HepG2 (cell line): ENCODE results near the gene ADIRF. TPM values are rescaled to one million over a fixed set of nuclear protein-coding genes. Genes with fewer than 3 reads are reported as not detected.

Experiments used
- ARID4A ChIP-seq: sonication (generic); formaldehyde crosslinking; IDR thresholded peaks from 2 replicates; pipeline ENCODE4 v1.5.0; 2020; ENCODE audit warnings: mild to moderate bottlenecking, missing genetic modification reagents, borderline replicate concordance
- CREB1 ChIP-seq, 2 experiments: fragments of 450-650 bp in 1 of 2; IDR thresholded peaks; 2 replicates each; pipeline ENCODE4 v1.6.1; 2016 to 2017; ENCODE audit warnings: control low read depth in 1 of 2, mild to moderate bottlenecking in 1 of 2, missing compliant biosample characterization in 1 of 2, missing genetic modification characterization in 1 of 2
- DNMT3B ChIP-seq: conservative IDR thresholded peaks from 2 replicates; pipeline ENCODE4 v1.6.1; 2016; ENCODE audit warnings: missing biosample characterization, control low read depth
- GABPB1 ChIP-seq: IDR thresholded peaks from 2 replicates; pipeline ENCODE4 v1.6.1; 2016; ENCODE audit warnings: mild to moderate bottlenecking, missing genetic modification reagents, moderate library complexity, missing compliant biosample characterization
- MAFK ChIP-seq, 2 experiments: IDR thresholded peaks in 1 of 2; conservative IDR thresholded peaks in 1 of 2; 2 replicates each; pipeline ENCODE4 v1.6.1; 2011; ENCODE audit warnings: improper control_type of control experiment in 2 of 2, low read length in 2 of 2
- NAIF1 ChIP-seq: sonication (generic); formaldehyde crosslinking; IDR thresholded peaks from 2 replicates; pipeline ENCODE4 v1.5.0; 2020; ENCODE audit warnings: mild to moderate bottlenecking, missing genetic modification reagents, borderline replicate concordance
- NR1H2 ChIP-seq: sonication (generic); formaldehyde crosslinking; IDR thresholded peaks from 2 replicates; pipeline ENCODE4 v1.8.1; 2022; ENCODE audit warnings: low read depth, missing genetic modification reagents, borderline replicate concordance
- PAWR ChIP-seq: sonication (generic); formaldehyde crosslinking; IDR thresholded peaks from 2 replicates; pipeline ENCODE4 v1.4.0; 2020; ENCODE audit warnings: missing genetic modification reagents, mild to moderate bottlenecking, borderline replicate concordance
- PBX3 ChIP-seq: sonication (generic); formaldehyde crosslinking; IDR thresholded peaks from 2 replicates; pipeline ENCODE4 v1.8.1; 2023; ENCODE audit warnings: missing genetic modification reagents, inconsistent platforms, borderline replicate concordance
- ZNF709 ChIP-seq: sonication (generic); formaldehyde crosslinking; IDR thresholded peaks from 2 replicates; pipeline ENCODE4 v1.5.0; 2020; ENCODE audit warnings: mild to moderate bottlenecking, missing genetic modification reagents
- polyA plus RNA-seq, 8 experiments: library from polyadenylated mRNA; depleted of rRNA in 3 of 8; stranded (reverse) in 7 of 8; unstranded in 1 of 8; fragments of >200 nt; fragmentation: Illumina TruSeq in 4 of 8; extraction: Trizol in 4 of 8; gene quantifications; 2 replicates each; pipeline versions ENCODE4 v1.2.1 to v1.2.3, GENCODE V29; 2011 to 2016; ENCODE audit warnings: low read depth in 4 of 8, missing spikeins in 1 of 8, mixed read lengths in 1 of 8; ENCODE audit not compliant: insufficient read depth in 1 of 8
- total RNA-seq, 5 experiments: library from RNA; depleted of rRNA; stranded (reverse); fragments of >200 nt; fragmentation: Illumina TruSeq; extraction: Trizol; gene quantifications; 2 replicates each; pipeline ENCODE4 v1.2.3, GENCODE V29; 2016; ENCODE audit warnings: low read depth in 1 of 5
- TF ChIP-seq, protein P1 (sequence below): sonication (generic); formaldehyde crosslinking; IDR thresholded peaks from 2 replicates; pipeline ENCODE4 v1.8.0; 2022; ENCODE audit warnings: mild to moderate bottlenecking, missing genetic modification reagents, moderate library complexity
- TF ChIP-seq, protein P2 (sequence below): sonication (generic); formaldehyde crosslinking; IDR thresholded peaks from 2 replicates; pipeline ENCODE4 v1.4.0; 2020; ENCODE audit warnings: mild to moderate bottlenecking, missing genetic modification reagents
- TF ChIP-seq, protein P3 (sequence below): IDR thresholded peaks from 2 replicates; pipeline ENCODE4 v1.6.1; 2012; ENCODE audit warnings: low read length, improper control_type of control experiment

The ADIRF gene
- total and polyA plus RNA-seq, 2 of the 13 experiments (the other 11 are each of a cell fraction or from before 2014, with no cell fraction given) = 0.13 to 0.40 TPM

DNA sequence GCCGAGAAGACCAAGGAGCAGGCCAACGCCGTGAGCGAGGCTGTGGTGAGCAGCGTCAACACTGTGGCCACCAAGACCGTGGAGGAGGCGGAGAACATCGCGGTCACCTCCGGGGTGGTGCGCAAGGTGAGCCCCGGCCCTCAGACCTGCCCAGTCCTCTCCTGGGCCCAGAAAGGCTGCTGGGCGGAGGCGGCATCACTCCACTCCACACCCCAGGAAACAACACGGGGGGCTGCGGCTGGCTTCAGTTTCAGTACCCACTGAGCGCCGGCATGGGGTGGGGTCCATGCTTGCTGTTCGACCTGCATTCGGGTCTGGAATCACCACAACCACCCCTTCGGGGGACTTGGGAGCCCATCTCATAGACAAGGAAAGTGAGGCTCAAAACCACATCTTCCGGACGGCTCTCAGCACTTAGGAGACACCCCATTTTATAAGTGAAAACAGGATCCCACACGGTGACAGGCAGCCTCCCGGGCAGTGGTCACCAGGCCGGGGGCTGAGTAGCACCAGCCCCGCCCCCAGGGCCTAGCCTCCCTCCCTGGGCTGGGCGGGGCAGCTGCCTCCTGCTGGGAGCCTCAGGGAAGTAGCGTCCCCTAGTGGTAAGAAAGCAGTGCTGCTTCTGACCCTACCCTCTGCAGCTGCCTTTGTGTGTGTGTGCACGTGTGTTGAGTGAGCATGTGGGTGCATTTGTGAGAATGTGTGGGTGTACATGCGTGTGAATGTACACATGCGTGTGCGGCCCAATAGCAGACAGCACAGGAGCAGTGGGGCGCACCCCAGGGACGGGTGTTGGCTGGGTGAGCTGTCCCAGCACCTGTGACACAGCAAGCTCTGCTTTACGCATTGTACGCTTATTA, 8.0 kb upstream of the ADIRF start (continued):
- TF ChIP-seq, protein P1, sequence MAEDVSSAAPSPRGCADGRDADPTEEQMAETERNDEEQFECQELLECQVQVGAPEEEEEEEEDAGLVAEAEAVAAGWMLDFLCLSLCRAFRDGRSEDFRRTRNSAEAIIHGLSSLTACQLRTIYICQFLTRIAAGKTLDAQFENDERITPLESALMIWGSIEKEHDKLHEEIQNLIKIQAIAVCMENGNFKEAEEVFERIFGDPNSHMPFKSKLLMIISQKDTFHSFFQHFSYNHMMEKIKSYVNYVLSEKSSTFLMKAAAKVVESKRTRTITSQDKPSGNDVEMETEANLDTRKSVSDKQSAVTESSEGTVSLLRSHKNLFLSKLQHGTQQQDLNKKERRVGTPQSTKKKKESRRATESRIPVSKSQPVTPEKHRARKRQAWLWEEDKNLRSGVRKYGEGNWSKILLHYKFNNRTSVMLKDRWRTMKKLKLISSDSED (CRISPR knock-in tag) = no peak
- TF ChIP-seq ZNF709 (CRISPR knock-in tag) (no peak), NAIF1 (no peak), NR1H2 (CRISPR knock-in tag) (no peak), PAWR (CRISPR knock-in tag) (no peak), MAFK (conservative IDR thresholded peaks at IDR 0.05 in 1 of 2, IDR thresholded peaks at IDR 0.05 in 1 of 2; ENCODE audit: low read length in 2 of 2) (no peak), CREB1 (IDR thresholded peaks at IDR 0.05) (no peak), CREB1 (CRISPR knock-in tag; IDR thresholded peaks at IDR 0.05) (no peak), PBX3 (CRISPR knock-in tag) (no peak), DNMT3B (CRISPR knock-in tag) (no peak), GABPB1 (peak; percentile 38; the same call in 1 of the 2 replicates), ARID4A (CRISPR knock-in tag) (no peak)
- TF ChIP-seq, protein P2, sequence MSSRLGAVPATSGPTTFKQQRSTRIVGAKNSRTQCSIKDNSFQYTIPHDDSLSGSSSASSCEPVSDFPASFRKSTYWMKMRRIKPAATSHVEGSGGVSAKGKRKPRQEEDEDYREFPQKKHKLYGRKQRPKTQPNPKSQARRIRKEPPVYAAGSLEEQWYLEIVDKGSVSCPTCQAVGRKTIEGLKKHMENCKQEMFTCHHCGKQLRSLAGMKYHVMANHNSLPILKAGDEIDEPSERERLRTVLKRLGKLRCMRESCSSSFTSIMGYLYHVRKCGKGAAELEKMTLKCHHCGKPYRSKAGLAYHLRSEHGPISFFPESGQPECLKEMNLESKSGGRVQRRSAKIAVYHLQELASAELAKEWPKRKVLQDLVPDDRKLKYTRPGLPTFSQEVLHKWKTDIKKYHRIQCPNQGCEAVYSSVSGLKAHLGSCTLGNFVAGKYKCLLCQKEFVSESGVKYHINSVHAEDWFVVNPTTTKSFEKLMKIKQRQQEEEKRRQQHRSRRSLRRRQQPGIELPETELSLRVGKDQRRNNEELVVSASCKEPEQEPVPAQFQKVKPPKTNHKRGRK (CRISPR knock-in tag) = no peak
- TF ChIP-seq, protein P3, sequence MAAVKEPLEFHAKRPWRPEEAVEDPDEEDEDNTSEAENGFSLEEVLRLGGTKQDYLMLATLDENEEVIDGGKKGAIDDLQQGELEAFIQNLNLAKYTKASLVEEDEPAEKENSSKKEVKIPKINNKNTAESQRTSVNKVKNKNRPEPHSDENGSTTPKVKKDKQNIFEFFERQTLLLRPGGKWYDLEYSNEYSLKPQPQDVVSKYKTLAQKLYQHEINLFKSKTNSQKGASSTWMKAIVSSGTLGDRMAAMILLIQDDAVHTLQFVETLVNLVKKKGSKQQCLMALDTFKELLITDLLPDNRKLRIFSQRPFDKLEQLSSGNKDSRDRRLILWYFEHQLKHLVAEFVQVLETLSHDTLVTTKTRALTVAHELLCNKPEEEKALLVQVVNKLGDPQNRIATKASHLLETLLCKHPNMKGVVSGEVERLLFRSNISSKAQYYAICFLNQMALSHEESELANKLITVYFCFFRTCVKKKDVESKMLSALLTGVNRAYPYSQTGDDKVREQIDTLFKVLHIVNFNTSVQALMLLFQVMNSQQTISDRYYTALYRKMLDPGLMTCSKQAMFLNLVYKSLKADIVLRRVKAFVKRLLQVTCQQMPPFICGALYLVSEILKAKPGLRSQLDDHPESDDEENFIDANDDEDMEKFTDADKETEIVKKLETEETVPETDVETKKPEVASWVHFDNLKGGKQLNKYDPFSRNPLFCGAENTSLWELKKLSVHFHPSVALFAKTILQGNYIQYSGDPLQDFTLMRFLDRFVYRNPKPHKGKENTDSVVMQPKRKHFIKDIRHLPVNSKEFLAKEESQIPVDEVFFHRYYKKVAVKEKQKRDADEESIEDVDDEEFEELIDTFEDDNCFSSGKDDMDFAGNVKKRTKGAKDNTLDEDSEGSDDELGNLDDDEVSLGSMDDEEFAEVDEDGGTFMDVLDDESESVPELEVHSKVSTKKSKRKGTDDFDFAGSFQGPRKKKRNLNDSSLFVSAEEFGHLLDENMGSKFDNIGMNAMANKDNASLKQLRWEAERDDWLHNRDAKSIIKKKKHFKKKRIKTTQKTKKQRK = no peak
